GM21717 (cell line): ENCODE data around the gene CSRP3.

ENCODE experiments used
- ATAC-seq: cut with Tn5 transposase; IDR thresholded peaks from one replicate; pipeline ENCODE4 v1.9.1; 2021; ENCODE audit warnings: mild to moderate bottlenecking, moderate library complexity; ENCODE audit not compliant: unreplicated experiment

The CSRP3 gene

GRCh38 chr11:19201737-19202605 lies at the start of gene CSRP3:
CSRP3 (minus strand) TSS chr11:19201983; CDS start chr11:19192448, 9,535 bp downstream.
- no peak for ATAC-seq

- ATAC-seq: no peak
Observed at GRCh38 chr11:19251577-19251976, 49.8 kb upstream of the CSRP3 start.

- ATAC-seq: no peak
Observed at GRCh38 chr11:19246816-19247215, 45.0 kb upstream of the CSRP3 start.

- ATAC-seq: no peak
Observed at GRCh38 chr11:19245351-19245750, 43.6 kb upstream of the CSRP3 start.

GRCh38 chr11:19244621-19245020 lies 42.8 kb upstream of the CSRP3 start:
- no peak for ATAC-seq

GRCh38 chr11:19244084-19244483 lies 42.3 kb upstream of the CSRP3 start:
- no peak for ATAC-seq

GRCh38 chr11:19243613-19244012 lies 41.8 kb upstream of the CSRP3 start:
- ATAC-seq: no peak

GRCh38 chr11:19243143-19243542 lies 41.4 kb upstream of the CSRP3 start:
- no peak for ATAC-seq

GRCh38 chr11:19242179-19242932 lies 40.6 kb upstream of the CSRP3 start:
- no peak for ATAC-seq

- peak; percentile 39 for ATAC-seq
Observed at GRCh38 chr11:19241260-19242178, 39.7 kb upstream of the CSRP3 start.

- ATAC-seq: peak; percentile 90
Observed at GRCh38 chr11:19240420-19241259, 38.9 kb upstream of the CSRP3 start, which contains the start of gene E2F8. E2F8 (minus strand) TSS chr11:19240945; CDS start chr11:19240121, 824 bp downstream.

GRCh38 chr11:19239039-19239438 lies 37.3 kb upstream of the CSRP3 start:
- no peak for ATAC-seq

- ATAC-seq: no peak
Observed at GRCh38 chr11:19237813-19238212, 36.0 kb upstream of the CSRP3 start.

- no peak for ATAC-seq
Observed at GRCh38 chr11:19237381-19237780, 35.6 kb upstream of the CSRP3 start.

GRCh38 chr11:19234231-19234817 lies 32.5 kb upstream of the CSRP3 start:
- no peak for ATAC-seq

- no peak for ATAC-seq
Observed at GRCh38 chr11:19232910-19233503, 31.2 kb upstream of the CSRP3 start.

- ATAC-seq: no peak
Observed at GRCh38 chr11:19229671-19230070, 27.9 kb upstream of the CSRP3 start.

- ATAC-seq: no peak
Observed at GRCh38 chr11:19228968-19229367, 27.2 kb upstream of the CSRP3 start.
